SH-SY5Y (cell line): ENCODE measurements around the gene TM9SF4.

Experiments used
- GATA2 ChIP-seq: IDR thresholded peaks from 2 replicates; pipeline ENCODE4 v1.6.1; 2011; ENCODE audit warnings: mild to moderate bottlenecking, low read depth, low read length
- GATA3 ChIP-seq: IDR thresholded peaks from 2 replicates; pipeline ENCODE4 v1.6.1; 2011; ENCODE audit warnings: low read depth, mild to moderate bottlenecking, low read length, moderate library complexity

TM9SF4 gene

DNA sequence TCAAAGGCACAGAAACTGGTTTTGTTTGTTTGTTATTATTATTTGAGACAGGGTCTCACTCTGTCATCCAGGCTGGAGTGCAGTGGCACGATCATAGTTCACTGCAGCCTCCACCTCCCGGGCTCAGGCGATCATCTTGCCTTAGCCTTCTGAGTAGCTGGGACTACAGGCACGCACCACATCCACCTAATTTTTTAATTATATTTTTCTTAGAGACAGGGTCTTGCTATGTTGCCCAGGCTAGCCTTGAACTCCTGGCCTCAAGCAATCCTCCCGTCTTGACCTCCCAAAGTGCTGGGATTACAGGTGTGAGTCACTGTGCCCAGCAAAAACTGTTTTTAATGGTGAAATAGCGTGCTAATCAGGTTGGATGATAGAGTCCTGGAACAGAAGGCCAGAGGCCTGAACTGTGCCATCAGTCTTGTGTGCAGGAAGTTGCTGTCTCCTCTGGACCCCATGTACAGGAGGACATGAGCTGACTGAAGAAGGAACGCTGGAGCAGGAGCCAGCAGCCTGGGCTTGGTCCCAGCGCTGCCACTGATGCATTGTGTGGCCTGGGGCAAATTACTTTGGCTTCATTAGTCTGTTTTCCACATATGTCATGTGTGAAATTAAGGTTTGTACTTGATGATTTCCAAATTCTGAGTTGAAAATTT, 4.9 kb downstream of the TM9SF4 start:
- TF ChIP-seq GATA2: no peak
- no peak for TF ChIP-seq GATA3

DNA sequence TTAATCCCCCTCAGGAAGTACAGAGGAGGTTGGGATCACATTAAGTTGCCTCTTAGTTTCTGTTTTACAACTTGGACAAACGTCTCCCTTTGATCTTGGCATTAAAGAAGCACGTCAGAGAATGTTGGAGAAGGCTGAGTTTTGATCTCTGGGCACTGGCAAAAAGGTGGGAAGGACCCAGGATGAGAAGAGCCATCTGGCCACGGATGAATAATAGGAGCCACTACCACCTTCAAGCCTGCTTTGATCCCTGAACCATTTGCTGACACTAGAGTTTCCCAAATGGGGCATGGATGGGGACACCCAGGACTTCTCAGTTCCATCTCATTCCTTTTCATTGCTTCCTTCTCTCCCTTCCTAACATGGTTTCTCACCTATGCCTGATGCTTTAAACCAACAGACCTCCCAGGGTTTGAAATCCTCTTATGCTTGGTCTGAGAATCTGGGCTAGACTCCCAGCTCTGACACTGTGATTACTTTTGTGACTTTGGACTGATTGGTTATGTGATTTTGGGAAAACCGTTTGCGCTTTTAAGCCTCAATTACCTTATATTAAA, 5.8 kb downstream of the TM9SF4 start:
- no peak for TF ChIP-seq GATA3
- TF ChIP-seq GATA2: no peak

DNA sequence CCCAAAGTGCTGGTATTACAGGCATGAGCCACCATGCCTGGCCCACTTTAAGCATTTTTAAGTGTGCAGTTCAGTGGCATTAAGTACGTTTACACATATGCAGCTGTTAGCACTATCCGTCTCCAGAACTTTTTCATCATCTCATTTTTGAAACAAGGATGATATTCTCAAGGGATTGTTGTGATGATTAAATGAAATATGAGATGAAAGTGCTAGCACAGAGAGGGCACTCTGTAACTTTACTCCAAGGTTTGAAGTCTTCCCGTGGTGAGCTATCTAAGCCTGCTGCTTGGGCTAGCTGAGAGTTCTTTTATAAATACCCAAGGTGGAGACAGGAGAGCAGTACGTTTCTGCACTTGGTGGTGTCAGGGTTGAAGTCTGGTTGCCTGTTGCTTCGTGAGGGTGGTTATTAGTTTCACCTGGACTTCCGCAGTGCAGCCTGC, 6.6 kb downstream of the TM9SF4 start:
- no peak for TF ChIP-seq GATA3
- no peak for TF ChIP-seq GATA2

DNA sequence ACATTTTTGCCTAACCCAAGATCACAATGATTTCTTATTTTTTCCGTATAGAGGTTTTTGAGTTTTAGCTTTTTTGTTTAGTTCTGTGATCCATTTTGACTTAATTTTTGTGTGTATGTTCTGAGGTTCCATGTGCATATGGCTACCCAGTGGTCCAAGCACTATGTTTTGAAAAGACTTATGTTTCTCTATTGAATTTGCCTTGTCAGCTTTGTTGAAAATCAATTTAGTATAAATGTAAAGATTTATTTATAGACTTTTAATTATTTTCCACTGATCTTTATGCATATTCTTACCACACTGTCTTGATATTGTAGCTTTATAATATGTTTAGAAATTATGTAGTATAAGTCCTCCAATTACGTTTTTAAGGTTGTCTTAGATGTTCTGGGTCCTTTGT, 10.2 kb downstream of the TM9SF4 start:
- TF ChIP-seq GATA3: no peak
- TF ChIP-seq GATA2: no peak

DNA sequence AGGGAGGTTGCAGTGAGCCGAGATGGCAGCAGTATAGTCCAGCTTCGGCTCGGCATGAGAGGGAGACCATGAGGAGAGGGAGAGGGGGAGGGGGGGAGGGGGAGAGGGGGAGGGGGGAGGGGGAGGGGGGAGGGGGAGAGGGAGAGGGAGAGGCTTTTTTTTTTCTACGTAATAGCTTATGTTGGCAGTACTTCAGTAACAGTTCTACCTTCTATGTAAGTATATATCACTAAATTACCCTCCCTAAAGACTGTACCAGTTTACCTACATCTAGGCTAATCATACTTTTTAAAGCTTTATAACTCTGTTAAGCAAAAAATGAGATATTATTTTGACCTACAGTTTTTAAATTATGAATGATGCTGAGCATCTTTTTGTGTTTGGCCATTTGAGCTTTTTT, 13.6 kb downstream of the TM9SF4 start:
- TF ChIP-seq GATA2: no peak
- no peak for TF ChIP-seq GATA3

DNA sequence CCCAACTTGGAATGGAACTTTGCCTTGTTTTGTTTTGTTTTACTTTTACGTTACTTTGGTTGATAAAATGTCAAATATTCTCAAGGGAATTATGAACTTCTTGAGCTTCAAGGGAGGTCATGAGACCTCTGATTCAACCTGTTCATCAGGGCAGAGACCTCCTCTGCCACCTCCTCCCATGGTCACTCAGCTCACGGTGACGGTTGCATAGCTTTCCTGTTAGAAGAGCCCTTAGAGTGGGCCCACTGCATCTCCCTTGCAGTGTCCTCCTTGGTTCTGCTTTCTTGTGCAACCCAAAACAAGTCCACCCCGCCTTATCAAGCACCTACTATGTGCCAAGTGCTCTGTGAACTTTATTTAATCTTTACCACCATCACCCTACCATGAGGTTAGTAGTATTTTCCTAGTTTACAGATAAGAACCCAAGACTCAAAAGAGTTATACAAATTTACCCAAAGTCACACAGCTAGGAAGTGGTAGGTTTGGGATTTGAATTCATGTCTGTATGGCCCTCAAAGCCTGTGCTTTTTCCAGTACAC, 15.5 kb downstream of the TM9SF4 start:
- no peak for TF ChIP-seq GATA3
- TF ChIP-seq GATA2: no peak

DNA sequence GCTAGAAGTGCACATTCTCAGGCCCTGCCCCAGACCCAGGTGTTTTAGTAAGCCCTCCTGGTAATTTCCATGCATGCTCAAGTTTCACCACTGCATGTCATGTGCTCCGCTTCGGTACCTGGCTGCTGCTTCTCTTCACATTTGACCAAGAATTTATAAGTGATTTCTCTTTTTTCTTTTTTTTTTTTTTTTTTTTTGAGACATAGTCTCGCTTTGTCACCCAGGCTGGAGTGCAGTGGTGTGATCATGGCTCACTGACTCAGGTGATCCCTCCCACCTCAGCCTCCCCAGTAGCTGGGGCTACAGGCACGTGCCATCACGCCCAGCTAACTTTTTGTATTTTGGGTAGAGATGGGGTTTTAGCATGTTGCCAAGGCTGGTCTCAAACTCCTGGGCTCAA, 16.0 kb downstream of the TM9SF4 start:
- TF ChIP-seq GATA3 (no peak), GATA2 (no peak)

DNA sequence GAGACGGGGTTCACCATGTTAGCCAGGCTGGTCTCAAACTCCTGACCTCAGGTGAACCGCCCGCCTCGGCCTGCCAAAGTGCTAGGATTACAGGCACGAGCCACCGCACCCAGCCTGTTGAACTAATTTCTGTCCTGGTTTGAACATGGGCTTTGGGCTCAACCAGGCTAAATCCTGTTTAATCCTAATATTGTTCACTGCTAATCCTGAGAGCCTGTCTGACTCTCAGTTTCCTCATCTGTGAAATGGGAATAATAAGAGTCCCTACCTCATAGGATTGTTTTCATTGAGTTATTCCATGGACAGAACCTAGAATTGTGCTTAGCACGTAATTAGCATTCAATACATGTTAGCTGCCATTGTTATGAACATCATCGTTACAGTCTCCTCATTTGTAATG, 17.4 kb downstream of the TM9SF4 start:
- no peak for TF ChIP-seq GATA3
- no peak for TF ChIP-seq GATA2

DNA sequence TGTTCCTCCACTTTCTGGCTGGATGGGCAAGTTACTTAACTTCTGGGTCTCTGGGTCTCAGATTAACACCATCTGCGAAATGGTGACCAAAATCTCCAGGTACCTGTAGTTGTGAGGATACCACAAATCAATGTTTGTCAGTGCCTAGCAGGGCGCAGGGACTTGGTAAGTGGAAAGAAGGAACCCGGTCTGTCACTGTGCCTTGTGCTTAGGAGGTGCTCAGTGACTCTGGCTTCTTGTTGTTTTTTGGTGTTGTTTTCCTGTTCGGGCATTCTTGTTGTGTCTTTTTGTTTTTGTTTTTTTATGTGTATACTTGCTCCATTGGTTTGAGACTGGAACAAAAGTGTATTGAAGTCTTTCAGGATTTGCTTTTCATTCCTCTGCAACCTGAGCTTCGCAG, 17.8 kb downstream of the TM9SF4 start:
- TF ChIP-seq GATA3 (no peak), GATA2 (no peak)

DNA sequence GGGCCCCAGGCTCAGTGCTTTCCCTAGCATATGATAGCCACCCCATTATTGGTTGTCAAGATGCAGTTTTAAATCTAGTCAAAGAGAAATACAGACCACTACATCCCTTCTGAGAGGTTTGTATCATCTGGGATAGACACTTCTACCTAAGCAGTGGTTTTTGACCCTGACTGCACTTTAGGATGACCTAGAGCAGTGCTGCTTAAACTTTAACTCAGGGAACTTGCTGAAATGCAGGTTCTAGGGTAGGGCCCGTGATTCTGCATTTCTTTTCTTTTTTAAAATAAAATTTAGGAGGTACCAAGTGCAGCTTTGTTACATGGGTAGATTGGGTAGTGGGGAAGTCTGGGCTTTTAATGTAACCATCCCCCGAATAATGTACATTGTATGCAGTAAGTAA, 18.7 kb downstream of the TM9SF4 start:
- no peak for TF ChIP-seq GATA3
- TF ChIP-seq GATA2: no peak

DNA sequence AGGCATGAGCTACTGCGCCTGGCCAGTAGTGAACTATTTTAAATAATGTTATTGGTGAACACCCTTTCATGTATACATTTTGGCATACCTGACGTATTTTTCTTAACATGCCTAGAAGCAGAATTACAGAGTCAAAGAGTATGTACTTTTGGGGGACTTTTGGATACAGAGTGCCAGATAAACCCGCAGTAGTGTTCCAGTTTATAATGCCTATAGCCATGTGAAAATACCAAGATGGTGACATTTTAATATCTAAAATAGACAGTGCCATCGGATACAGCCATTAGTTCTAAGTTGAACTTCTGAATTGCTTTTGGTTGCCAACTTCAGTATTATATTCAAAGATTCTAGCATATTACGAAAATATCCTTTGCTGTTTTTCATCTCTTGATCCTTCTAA, 20.3 kb downstream of the TM9SF4 start:
- no peak for TF ChIP-seq GATA3
- TF ChIP-seq GATA2: no peak

DNA sequence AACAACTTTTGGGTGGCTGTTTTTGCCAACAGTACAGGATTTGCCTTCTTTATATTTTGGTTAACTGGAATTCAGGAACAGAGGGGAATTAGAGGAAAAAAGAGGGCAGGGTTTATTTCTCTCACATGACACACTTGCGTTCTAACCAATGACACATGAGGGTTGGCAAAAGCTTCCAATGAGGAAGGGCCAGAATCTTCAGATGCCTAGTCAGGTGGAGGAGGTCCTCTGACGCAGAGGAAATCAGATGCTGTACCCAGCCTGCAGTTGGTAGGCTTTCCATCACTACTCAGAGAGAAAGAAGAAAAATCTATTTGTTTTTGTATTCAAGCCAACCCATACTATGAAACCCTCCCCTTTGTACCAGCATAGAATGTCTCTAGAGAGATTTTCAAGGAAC, 20.8 kb downstream of the TM9SF4 start:
- TF ChIP-seq GATA2: no peak
- TF ChIP-seq GATA3: no peak

DNA sequence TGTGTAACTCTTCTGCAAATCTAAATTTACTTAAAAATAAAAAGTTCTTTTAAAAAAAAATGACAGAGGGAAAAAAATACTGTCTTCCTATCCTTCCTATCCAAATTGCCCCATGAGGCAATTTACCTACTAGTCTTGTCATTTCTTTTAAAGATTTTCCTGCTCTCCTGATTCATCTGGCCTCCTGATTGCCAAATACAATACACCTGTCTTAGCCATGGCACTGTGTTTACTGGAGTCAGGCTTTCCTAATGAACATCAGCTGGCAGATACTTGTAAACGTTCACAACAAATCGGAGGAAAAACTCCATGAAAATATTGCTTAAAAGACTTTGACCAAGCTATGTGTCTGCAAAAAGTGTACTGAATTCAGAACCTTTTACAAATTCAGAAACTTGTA, 21.5 kb downstream of the TM9SF4 start:
- no peak for TF ChIP-seq GATA3
- no peak for TF ChIP-seq GATA2

DNA sequence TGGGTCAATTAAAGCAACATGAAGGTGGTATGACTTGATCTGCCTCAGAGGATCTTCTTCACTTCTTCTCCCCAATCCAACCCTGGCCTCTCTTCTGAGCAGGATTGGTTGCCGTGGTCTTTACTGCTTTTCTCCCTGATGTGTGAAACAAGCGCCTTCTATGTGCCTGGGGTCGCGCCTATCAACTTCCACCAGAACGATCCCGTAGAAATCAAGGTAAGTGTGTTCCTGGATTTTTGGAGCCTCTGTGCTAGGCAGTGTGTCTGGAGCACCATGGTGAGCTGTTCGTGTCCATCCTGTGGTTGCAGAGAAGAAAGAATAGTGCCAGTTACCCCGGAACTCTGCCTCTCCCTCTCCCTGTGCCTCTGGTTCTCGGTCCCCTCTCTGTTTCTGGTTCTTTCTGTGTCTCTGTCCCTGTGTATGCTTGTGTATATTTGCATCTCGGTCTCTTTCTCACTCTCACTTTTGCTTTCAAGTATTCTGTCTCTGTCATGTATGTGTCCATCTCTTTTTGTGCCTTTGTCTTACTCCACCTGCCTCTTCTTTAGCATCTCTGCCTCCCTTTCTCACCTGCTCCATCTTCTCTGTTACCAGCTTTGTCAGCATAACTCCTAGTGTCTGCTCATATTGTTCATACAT, 23.5 kb downstream of the TM9SF4 start:
- no peak for TF ChIP-seq GATA2
- no peak for TF ChIP-seq GATA3

DNA sequence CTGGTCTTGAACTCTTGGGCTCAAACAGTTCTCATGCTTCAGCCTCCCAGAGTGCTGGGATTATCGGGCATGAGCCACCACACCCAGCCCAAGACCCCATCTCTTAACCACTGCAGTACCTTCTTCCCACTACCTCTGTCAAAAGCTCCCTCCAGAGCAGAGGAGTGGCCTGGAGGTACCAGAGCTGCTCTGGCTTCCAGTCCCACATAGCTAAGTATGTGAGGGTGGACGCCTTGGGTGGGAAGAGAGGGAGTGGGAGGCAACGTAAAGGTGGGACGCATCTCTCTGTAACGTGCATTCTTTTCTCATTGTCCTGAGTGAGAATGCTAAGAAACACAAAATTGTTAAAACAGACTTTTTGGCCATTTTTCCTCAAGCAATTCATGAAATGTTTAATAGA, 24.5 kb downstream of the TM9SF4 start:
- TF ChIP-seq GATA2: no peak
- TF ChIP-seq GATA3: no peak

DNA sequence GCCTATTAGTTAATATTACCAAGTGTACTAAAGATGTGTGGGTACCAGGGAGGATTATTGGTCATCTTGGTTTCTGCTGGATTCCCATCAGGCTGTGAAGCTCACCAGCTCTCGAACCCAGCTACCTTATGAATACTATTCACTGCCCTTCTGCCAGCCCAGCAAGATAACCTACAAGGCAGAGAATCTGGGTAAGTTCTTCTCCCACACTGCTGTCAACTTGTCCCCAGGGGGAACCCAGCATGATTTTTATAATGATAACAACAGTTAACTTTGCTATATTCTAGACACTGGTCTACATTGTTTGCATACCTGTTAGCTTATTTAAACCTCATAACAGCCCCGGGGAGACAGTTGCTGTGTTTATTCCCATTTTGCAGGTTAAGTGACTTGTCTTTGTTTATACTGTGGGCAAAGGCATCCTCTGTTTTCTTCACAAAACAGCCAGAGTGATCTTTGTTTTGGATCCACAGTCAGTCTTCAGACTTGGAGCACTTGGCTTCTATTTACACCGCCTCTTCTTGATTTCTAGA, 26.5 kb downstream of the TM9SF4 start:
- TF ChIP-seq GATA2 (no peak), GATA3 (no peak)
